SK-N-MC (cell line): ENCODE data around the gene PARD3.

Experiments
- EZH2 ChIP-seq: fragments of 200-600 bp; sonication (generic); IDR thresholded peaks from one replicate; pipeline ENCODE4 v1.6.1; 2017; ENCODE audit warnings: antibody characterized with exemption
- POLR2AphosphoS5 ChIP-seq: IDR thresholded peaks from 2 replicates; pipeline ENCODE4 v1.6.1; 2012; ENCODE audit warnings: mild to moderate bottlenecking, low read depth, low read length, borderline replicate concordance

DNA sequence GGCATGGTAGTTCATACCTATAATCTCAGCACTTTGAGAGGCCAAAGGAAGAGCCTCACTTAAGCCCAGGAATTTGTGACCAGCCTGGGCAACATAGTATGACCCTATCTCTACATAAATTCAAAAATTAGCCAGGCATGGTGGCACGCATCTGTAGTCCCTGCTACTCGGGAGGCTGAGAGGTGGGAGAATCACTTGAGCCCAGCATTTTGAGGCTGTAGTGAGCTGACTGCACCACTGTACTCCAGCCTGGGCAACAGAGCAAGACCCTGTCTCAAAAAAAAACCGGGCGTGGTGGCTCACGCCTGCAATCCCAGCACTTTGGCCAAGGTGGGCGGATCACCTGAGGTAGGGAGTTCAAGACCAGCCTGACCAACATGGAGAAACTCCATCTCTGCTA, 19.8 kb downstream of the PARD3 start:
- TF ChIP-seq POLR2AphosphoS5, result no peak
- no peak for TF ChIP-seq EZH2
